ENCODE results near the gene ABCG2.
A peak's percentile ranks its signal among the peaks of the same experiment; 100 is the strongest.
"Not testable (repeated sequence)": the region's sequence is repeated elsewhere in the genome, so short reads cannot be mapped to it uniquely, and the experiment has no call there.

Gene ABCG2

DNA sequence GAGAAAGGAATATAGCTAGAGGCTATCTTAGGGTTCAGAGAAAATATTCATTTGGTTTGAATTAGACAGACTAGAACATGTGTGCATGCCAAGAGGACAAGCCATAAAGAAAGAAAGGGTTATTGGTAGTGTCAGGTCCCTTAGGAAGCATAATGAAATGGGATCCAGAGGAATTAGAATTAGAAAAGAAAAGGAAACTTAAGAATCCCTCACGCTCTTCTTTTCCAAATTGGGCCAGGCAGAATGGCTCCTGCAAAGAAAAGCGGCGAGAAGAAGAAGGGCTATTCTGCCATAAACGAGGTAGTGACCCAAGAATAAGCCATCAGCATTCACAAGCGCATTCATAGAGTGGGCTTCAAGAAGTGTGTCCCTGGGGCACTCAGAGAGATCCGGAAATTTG is 4.9 kb upstream of the ABCG2 start:
- no peak for DNase-seq

- DNase-seq, result no peak
These were observed 4.2 kb upstream of the ABCG2 start for GRCh38 chr4:88162626-88163025.

DNA sequence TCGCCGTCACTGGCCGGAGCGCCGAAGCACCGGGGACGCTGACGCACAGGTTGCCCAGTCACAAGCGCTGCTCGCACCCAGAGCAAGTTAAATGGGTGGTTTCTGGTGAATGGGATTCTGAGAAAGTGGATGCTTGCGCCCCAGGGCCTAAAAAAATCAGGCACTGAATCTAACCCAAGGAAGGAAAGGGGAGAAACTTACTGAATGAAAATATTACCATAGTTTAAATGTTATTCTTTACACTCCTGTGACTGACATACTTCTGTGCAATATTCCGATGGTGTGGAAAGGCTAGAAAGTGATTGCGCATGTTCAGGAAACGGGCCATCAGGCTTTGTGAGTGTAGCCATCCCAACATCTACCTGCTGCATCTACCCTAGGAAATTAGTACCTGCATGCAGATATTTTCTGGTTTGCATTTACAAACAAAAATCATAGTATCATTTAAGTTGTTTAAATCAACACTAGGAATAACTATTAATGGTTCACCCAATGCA is 838 bp upstream of the ABCG2 start:
- no peak for DNase-seq

GRCh38 chr4:88158038-88158488 is 376 bp downstream of the ABCG2 start:
- no peak for DNase-seq

DNA sequence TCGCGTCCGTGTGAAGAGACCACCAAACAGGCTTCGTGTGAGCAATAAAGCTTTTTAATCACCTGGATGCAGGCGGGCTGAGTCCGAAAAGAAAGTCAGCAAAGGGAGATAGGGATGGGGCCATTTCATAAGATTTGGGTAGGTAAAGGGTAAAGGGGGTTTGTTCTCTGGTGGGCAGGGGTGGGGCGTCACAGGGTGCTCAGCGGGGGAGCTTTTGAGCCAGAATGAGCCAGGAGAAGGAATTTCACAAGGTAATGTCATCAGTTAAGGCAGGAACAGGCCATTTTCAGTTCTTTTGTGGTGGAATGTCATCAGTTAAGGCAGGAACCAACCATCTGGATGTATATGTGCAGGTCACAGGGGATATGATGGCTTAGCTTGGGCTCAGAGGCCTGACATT is 6.1 kb downstream of the ABCG2 start:
- DNase-seq, result not testable (repeated sequence)

DNA sequence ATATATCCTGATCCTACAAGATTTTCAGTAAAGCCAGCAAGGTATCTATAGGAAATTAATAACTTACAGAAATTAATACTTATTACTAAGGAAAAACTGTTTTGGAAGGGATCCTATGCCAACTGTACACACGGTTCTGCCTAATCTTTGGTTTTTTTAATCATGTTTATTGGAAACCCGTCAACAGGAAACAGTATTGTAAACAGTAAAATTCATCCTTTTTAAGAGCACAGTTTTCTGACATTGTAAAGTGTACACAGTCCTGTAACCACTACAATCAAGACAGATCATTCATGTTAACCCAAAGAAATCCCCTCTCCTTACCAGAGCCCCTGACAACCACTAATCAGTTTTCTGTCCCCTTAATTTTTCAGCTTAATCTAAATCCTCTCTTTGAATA is 9.9 kb downstream of the ABCG2 start:
- no peak for DNase-seq

- DNase-seq, result no peak
These were observed 10.6 kb downstream of the ABCG2 start for GRCh38 chr4:88147799-88148217.

DNA sequence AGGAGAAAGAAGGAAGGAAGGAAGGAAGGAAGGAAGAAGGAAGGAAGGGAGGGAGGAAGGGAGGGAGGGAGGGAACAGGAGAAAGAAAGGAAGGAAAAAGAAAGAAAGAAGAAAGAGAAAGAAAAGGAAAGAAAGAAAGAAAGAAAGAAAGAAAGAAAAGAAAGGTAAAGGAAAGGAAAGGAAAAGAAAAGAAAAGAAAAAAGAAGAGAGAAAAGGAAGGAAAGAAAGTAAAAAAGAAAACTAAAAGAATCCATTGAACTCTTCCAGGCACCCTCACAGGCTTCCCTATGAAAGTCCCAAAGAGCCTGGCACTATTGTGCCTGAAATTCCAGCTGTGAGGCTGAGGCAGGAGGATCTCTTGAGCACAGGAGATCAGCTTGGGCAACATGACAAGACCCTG is 11.5 kb downstream of the ABCG2 start:
- no peak for DNase-seq

DNA sequence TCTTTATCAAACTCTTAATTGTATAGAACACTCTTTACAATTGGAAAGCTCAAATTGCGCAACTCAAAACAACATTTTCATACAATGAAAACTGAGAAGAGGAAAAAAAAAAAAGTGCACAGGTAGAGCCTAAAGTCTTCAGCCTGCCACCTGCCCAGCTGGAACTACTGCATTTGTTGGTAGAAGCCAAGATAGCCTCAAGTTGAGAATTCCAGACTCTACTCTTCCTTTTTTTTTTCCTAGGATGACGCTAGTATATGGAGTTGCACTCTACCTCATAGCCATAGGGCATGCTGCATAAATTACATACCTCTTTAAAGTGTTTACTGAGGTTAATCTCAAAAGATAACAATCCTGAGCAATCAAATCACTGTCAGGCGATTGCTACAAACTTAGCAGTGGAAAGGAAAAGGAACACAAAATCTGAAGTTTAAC is 13.6 kb downstream of the ABCG2 start:
- DNase-seq, result no peak

DNA sequence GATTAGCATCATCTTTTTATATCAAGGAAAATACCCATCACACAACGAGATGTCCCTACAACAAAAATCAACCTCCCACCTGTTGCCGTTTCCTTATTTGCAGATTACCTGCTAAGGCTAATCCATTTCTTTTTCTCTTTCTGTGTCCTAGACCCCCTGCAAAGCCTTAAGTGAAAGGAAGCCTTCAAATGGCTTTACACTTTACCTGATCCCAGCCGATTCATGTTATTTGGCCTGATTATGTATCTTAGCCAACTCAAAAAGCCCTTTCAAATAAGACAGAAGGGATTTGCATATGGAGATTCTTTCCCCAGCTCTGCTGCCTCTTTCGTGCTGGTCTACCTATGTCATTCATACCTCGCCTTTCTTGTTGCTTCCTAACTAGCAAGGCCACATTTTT is 14.4 kb downstream of the ABCG2 start:
- no peak for DNase-seq

- DNase-seq, result no peak
These were observed 14.9 kb downstream of the ABCG2 start for GRCh38 chr4:88143504-88143903.

GRCh38 chr4:88138561-88138960 is 19.9 kb downstream of the ABCG2 start:
- DNase-seq, result no peak

- DNase-seq, result no peak
These were observed 21.3 kb downstream of the ABCG2 start for GRCh38 chr4:88137112-88137511.

DNA sequence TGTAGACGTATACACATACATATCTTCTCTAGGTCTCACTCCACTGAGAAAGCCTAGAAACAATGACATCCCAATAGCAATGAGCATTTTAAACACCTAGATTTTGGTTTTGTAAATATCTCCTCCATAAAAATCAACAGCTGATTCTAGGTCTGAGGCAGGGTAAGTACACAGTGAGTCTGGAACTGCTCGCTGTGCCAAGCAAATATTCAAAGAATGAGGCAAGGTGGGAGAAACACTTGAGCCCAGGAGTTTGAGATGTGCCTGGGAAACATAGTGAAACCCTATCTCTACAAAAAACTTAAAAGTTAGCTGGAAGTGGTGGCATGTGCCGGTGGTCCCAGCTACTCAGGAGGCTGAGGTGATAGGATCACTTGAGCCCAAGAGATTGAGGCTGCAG is 22.2 kb downstream of the ABCG2 start:
- DNase-seq, result no peak

DNA sequence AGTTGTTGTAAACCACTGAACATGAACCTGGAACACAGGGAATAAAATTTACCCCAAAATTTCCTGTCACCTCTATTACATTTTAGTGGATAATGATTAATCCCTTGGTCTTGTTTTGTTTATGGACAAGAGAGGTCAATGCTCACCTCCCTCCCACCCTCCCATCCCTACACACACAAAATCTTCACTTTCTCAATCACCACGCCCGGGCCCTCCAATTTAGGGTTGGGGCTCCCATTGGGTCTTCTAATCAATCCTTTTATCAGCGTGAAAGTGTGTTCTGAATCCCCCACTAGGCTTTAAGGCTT is 23.1 kb downstream of the ABCG2 start:
- no peak for DNase-seq

DNA sequence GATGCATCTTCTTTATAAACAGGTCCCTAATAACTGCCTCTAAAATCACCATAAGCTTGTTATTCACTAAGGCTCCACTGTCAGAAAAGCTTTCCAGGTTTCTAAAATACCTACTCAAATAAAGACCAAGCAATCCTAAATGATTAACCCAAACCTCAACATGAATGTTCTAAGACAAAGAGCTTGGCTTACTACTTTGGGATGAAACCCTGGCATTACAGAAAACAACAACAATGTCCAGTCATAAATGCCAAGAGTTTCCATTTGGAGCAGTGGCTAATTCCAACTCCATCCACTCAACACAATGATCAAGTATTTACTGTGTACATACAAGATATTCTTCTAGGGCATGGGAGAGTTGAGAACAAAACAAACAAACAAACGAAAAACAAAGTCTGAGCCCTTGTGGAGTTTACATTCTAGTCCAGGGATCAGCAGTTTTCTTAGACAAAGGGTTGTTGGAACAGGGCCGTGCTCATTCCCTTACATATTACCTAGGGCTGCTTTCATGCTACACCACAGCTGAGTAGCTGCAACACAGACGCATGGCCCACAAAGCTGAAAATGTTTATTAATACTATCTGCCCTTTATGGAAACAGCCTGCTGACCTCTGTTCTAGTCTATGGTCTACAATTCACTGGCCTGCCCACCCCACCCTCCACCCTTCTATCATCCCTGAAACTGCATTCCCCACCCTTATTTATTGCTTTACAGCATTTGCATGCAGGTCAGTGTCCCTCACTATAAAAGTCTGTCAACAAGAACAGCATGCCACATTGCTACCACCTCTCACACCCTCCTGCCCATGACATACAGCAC is 23.7 kb downstream of the ABCG2 start:
- no peak for DNase-seq

GRCh38 chr4:88134111-88134510 is 24.3 kb downstream of the ABCG2 start:
- no peak for DNase-seq

- no peak for DNase-seq
These were observed 27.7 kb downstream of the ABCG2 start for GRCh38 chr4:88130544-88131305.

GRCh38 chr4:88130003-88130402 is 28.4 kb downstream of the ABCG2 start:
- DNase-seq, result no peak

- DNase-seq, result not testable (repeated sequence)
These were observed 36.2 kb downstream of the ABCG2 start for GRCh38 chr4:88122260-88122659.

GRCh38 chr4:88119943-88120342 is 38.5 kb downstream of the ABCG2 start:
- no peak for DNase-seq

DNA sequence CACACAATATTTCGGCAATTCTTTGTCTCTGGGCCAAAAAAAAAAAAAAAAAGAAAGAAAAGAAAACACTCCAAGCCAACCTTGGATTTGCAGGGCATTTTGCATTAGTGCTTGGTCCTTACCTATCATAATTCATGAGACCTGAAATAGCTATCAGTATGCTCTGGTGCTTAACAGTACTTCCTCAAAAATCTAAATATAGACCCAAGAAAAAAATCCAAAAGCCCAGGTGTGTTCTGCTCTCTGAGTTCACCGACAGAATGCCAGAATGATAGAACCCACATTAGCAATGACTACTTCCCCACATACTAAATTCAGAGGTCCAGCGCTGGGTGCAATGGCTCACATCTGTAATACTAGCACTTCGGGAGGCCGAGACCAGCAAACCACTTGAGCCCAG is 42.9 kb downstream of the ABCG2 start:
- no peak for DNase-seq

DNA sequence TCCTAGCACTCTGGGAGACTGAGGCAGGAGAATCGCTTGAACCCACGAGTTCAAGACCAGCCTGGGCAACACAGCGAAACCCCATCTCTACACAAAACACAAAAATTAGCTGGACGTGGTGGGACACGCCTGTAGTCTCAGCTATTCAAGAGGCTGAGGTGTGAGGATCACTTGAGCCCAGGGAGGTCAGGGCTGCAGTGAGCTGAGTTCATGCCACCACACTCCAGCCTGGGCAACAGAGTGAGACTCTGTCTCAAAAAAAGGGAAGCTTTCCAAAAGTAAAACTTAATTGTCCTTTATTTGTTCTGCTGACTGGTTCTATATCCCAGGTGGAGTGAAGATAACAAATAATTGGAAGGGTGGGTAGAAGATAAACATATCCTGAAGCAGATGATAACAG is 45.6 kb downstream of the ABCG2 start:
- DNase-seq, result no peak

GRCh38 chr4:88110826-88111225 is 47.6 kb downstream of the ABCG2 start:
- peak; percentile 16 for DNase-seq

Data from NCI-H2171 treated with DMSO at 0.1 percent for 48 hours (cell line).